Brain microvascular endothelial cell (primary cell): ENCODE measurements around the gene RUNX1.

ENCODE experiments used
- DNase-seq: peaks from one replicate; pipeline ENCODE4 v3.0.0-alpha.2; 2020
- H3K27ac ChIP-seq: fragments of 250-450 bp; sonication (Bioruptor Pico); 2 replicates; pipeline ENCODE4 v1.5.1; 2020; ENCODE audit warnings: mild to moderate bottlenecking, moderate library complexity
- H3K27me3 ChIP-seq: fragments of 250-450 bp; sonication (Bioruptor Pico); replicated peaks from 2 replicates; pipeline ENCODE4 v1.5.1; 2020; ENCODE audit warnings: mild to moderate bottlenecking
- H3K36me3 ChIP-seq: fragments of 250-450 bp; sonication (Bioruptor Pico); replicated peaks from 2 replicates; pipeline ENCODE4 v1.5.1; 2020; ENCODE audit warnings: mild to moderate bottlenecking
- H3K4me3 ChIP-seq: 2 replicates; pipeline ENCODE4 v1.5.1; 2011; ENCODE audit warnings: low read depth, mild to moderate bottlenecking, control low read depth, low read length, moderate library complexity
- CTCF ChIP-seq: IDR thresholded peaks from 2 replicates; pipeline ENCODE4 v1.5.1; 2011; ENCODE audit warnings: low read depth, mild to moderate bottlenecking, moderate library complexity, low read length, control low read depth, inconsistent platforms; ENCODE audit errors: missing control alignments
- in situ Hi-C: cut with HindIII; loops from 2 replicates; pipeline ENCODE4 v1.10.0; 2017; ENCODE audit warnings: low sequenced_read_pairs, low pct_ligation_motif_present

Gene RUNX1

DNA sequence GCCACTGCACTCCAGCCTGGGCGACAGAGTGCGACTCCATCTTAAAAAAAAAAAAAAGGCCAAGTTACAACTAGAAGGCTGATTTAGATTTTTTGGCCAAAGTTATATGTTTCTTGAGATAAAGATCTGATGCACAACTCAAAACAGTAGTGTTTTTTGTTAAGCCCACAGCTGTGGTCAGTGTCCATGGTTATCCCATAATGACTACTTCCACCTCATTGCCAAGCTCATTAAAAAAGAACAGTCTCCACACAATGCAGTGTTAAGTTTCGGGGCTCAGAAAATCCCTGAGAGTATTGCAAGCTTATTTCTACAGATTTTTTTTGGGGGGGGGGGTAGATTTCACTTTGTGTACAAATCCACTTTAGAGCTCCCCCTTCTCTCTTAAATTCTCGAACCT, 120.5 kb downstream of the RUNX1 start:
- no peak for DNase-seq
- no peaks in the 10 kb centered on the region for H3K27me3 ChIP-seq
- no peak for TF ChIP-seq CTCF
- H3K36me3 ChIP-seq, result no peaks in the 10 kb centered on the region
- H3K27ac ChIP-seq, result no peak overlapping the region
- no peak overlapping the region for H3K4me3 ChIP-seq
- in situ Hi-C loops, result no loop called here

GRCh38 chr21:34927992-34928391, 121.1 kb downstream of the RUNX1 start:
- Histone ChIP-seq H3K27ac (no peak overlapping the region), H3K27me3 (no peaks in the 10 kb centered on the region), H3K36me3 (no peaks in the 10 kb centered on the region), H3K4me3 (no peak overlapping the region)
- TF ChIP-seq CTCF, result no peak
- DNase-seq, result no peak
- in situ Hi-C loops, result no loop called here

GRCh38 chr21:34926803-34927467, 122.2 kb downstream of the RUNX1 start:
- H3K27me3 ChIP-seq, result no peaks in the 10 kb centered on the region
- DNase-seq, result no peak
- no peaks in the 10 kb centered on the region for H3K36me3 ChIP-seq
- TF ChIP-seq CTCF, result no peak
- H3K27ac ChIP-seq, result no peak overlapping the region
- in situ Hi-C loops, result no loop called here
- H3K4me3 ChIP-seq, result no peak overlapping the region

DNA sequence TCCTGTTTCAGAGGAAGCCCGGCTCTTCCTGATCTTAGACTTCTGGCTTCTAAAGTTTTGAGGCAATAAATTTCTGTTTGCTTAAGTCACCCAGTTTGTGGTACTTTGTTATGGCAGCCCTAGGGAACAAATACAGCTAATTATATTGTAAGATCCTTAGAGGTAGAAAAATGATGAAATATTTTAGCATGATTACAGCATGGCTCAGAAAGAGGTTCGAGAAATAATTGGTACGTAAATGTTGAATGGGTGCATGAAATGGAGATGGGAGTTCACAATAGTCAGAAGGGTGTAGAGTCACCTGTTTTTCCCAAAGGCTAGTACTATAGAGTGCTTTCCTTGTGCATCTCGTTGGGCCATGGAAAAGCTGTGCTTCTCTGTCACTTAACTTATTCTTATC, 123.5 kb downstream of the RUNX1 start:
- in situ Hi-C loops, result no loop called here
- Histone ChIP-seq H3K36me3 (no peaks in the 10 kb centered on the region), H3K27ac (no peak overlapping the region), H3K4me3 (no peak overlapping the region), H3K27me3 (no peaks in the 10 kb centered on the region)
- no peak for DNase-seq
- TF ChIP-seq CTCF, result no peak

GRCh38 chr21:34924771-34925419, 124.2 kb downstream of the RUNX1 start:
- no peaks in the 10 kb centered on the region for H3K27me3 ChIP-seq
- no peak for TF ChIP-seq CTCF
- no peak for DNase-seq
- no peaks in the 10 kb centered on the region for H3K36me3 ChIP-seq
- H3K4me3 ChIP-seq, result no peak overlapping the region
- H3K27ac ChIP-seq, result no peak overlapping the region
- in situ Hi-C loops, result no loop called here

- H3K27ac ChIP-seq, result no peak overlapping the region
- no peak for TF ChIP-seq CTCF
- no peaks in the 10 kb centered on the region for H3K27me3 ChIP-seq
- no peak for DNase-seq
- H3K36me3 ChIP-seq, result no peaks in the 10 kb centered on the region
- in situ Hi-C loops, result no loop called here
- H3K4me3 ChIP-seq, result no peak overlapping the region
Measured at GRCh38 chr21:34924194-34924593, 124.9 kb downstream of the RUNX1 start.
